Activated CD8-positive, alpha-beta memory T cell treated with anti-CD3 and anti-CD28 coated beads, Interleukin-2, amount 50 U/mL, for 24 hours (primary cell): ENCODE measurements around the gene SLC5A10.

Experiments used
- DNase-seq: peaks from one replicate; pipeline ENCODE4 v3.0.0-alpha.2; 2020; ENCODE audit errors: extremely low read depth

SLC5A10 gene

GRCh38 chr17:18984273-18985114 is 32.5 kb downstream of the SLC5A10 start:
- DNase-seq = no peak

- DNase-seq = no peak
These were observed 33.5 kb downstream of the SLC5A10 start for GRCh38 chr17:18985475-18985874.

- DNase-seq = no peak
These were observed 34.7 kb downstream of the SLC5A10 start for GRCh38 chr17:18986541-18987229.

DNA sequence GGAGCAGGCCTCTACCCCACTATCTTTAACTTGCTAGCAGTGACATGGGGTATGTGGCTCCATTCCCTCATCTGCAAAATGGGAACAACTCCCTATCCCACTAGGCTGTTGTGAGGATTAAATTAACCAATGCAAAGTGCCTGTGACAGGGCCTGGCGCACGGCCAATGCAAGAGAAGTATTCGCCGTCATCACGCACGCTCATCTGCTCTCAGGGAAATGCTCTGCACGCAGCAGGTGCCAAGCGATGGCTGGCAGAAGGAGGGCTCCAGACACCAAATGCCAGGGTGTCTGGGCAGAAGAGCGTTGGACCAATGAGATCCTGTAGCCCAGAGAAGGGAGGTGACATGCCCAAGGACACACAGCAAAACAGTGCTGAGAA is 35.3 kb downstream of the SLC5A10 start:
- DNase-seq = no peak

DNA sequence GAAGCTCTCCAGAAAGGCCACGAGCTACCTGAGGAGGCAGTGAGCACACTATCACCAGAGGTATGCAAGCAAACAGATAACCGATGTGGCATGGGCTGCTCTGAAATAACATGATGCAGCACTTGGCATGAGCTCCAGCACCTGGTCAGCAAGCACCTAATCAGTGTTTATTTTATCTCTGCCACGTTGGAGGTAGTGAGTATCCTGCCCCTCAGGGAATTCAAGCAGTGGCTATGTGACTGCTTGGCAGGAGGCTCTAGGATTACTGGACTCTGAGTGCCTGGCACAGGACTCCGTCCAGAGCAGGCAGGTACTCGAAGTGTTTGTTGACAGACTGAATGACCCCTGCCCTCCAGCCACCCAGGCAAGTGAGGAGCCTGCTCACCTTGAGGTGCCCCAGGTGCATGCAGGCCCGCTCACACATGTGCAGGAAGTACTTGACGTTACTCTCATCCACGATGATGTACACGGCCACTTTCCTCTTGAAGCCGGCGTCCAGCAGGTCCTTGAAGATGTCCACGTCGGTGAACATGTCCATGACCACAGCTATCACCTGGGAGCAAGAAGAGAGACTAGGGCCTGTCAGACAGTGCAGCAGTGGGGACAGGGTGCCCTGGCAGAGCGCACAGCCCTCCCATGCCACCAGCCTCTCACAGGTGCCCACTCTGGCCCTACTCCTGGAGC is 36.0 kb downstream of the SLC5A10 start:
- no peak for DNase-seq

- no peak for DNase-seq
These were observed 36.7 kb downstream of the SLC5A10 start for GRCh38 chr17:18988546-18989173.

GRCh38 chr17:18990331-18990730 is 38.4 kb downstream of the SLC5A10 start:
- DNase-seq = no peak

DNA sequence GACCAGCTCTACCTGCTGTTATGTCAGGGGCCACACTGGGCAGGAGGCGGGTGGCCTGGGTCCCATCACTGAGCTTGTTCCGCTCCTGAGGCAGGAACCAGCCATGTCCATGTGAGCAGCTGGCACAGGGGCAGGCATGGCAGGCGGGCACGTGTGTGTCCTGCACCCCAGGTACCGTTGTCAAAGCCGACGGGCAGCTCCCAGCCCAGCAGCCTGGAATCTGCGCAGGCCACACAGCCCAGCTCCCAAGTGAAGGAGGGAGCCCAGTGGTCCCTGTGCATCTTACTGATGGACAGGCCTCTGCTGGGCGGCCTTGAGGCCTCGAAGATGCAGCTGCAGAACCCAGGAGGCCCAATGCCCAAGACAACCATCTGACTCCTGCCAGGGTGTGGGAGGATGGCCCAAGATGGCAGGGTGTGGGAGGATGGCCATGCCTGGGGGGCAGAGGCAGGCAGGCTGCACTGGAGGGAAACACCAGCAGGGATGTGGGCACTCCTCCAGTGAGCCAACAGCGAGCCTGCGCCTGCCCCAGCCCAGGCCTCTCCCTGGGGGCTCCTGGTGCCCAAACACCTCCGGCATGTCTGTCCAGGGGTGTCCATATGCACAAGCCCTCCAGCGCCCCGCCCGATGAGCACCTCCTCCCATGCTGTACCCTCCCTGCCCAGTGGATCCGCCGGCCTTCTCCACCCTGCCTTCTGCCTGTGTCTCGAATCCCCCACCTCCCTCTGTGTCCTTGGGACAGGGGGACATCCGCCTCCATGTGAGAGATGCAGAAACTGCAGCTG is 39.8 kb downstream of the SLC5A10 start:
- DNase-seq = no peak

GRCh38 chr17:18992454-18993130 is 40.6 kb downstream of the SLC5A10 start:
- DNase-seq = no peak

DNA sequence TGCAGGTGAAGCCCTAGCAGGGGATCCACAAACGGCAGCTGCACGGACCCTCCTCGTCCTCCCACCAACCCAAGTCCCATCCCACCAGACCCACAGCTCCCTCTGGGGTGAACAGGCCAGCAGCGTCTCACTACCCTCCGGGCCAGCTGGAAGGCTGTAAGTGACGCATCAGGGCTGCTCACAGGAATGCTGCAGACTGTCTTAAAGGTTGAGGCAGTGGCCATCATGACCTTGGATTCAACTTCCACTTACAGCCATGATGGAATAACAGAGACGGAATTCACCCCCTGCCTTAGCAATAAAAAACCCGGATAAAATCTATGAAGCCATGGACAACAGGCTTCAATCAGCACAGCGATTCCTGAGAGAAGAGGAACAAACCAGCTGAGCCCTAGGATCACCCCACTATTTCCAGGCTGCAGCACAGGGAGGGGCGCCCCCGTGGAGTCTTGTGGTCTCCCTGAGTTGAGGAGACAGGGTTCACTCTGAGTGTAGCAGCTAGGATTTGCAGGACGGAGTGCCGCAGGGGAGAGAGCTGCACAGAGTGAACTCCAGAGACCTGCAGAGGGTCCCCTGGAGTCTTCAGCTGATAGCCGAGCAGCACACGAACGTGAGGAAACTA is 42.1 kb downstream of the SLC5A10 start:
- DNase-seq = no peak

DNA sequence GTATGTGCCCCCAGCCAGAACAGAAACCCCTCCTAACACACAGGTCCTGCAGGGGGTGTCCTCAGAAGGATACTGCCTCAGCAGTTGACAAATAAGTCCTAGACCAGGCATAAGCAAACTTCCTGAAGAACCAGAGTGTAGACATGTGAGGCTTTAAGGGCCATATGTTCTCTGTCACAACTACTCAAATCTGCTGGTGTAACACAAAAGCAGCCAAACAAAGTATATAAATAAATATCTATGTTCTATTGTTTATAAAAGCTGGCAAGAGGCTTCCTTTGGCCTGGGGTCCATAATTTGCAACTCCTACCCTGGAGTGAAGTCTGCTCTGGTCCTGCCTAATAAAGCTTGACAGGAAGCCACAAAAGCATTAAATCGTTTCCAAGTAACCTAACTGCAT is 42.7 kb downstream of the SLC5A10 start:
- no peak for DNase-seq

GRCh38 chr17:18995220-18995619 is 43.3 kb downstream of the SLC5A10 start:
- DNase-seq = no peak

DNA sequence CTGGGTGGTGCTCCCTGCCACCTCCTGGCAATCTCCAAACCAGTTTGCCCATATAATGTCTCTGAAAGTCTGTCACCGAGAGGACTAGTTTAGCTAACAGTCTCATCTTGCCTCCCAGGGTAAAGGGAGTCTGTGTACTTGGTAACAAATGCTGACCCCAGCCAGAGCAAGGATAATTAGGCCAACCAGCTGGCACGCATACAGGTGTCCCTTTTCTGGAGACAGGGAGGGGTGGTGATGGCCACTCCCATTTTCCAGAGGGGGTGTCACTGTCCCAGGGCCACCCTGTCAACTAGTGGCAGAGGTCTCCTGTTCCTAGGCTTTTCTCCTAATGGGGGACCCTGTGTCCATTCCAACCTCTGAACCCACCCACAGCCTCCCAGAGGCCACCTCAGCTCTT is 44.5 kb downstream of the SLC5A10 start:
- DNase-seq = no peak

GRCh38 chr17:18997650-18998196 is 45.8 kb downstream of the SLC5A10 start:
- no peak for DNase-seq

DNA sequence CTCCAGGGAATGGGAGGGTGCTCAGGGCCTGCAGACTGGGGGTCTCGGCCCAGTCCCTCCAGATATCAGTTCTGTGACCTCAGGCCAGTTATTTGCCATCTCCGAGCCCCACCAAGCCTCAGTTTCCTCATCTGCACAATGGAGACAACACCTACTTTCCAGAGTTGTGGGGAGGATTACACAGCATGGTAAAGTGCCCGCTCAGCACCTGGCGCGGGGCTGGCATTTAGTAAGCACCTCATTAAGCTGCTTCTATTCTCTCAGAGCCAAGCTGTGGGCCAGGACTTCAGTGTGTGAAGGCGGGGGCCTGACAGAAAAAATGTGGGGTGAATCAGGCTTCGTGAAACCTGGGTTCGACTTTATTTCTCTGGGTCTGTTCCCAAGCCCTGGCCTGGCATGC is 47.4 kb downstream of the SLC5A10 start:
- no peak for DNase-seq

- no peak for DNase-seq
These were observed 47.9 kb downstream of the SLC5A10 start for GRCh38 chr17:18999911-19000310.

DNA sequence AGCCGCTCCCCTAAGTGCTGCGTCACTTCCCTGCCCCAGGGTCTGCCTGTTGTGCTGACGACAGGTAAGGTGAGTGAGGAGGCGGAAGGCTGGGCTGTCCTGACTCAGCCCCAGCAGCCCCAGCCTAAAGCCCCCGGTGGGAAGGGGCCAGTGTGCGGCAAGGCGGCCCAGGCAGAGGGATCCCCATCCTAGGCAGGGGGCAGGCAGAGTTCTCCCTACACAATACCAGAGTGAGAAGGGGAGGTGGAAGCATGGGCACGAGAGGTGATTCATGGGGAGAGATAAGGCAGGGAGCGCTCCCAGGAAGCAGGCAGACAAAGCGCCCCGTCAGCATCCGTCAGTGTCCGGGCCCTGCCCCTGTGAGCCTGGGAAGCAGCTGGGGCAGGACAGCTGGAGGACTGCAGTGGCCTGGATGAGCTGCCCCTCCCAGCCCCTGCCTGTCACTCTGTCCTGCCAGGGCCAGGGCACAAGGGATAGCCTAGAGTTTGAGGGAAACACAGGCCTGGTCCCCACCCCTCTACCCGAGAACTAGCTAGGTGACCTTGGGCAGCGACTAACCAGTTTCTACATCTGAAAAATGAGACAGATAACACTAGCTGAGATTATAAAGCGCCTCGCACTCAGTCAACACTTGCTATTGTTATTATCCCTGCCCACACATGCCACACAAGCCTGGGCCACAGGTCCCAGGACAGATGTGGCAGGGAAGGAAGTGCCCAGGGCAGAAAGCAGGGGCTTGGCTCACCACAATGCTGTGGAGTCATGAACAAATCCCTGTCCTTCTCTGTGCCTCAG is 48.8 kb downstream of the SLC5A10 start:
- no peak for DNase-seq

DNA sequence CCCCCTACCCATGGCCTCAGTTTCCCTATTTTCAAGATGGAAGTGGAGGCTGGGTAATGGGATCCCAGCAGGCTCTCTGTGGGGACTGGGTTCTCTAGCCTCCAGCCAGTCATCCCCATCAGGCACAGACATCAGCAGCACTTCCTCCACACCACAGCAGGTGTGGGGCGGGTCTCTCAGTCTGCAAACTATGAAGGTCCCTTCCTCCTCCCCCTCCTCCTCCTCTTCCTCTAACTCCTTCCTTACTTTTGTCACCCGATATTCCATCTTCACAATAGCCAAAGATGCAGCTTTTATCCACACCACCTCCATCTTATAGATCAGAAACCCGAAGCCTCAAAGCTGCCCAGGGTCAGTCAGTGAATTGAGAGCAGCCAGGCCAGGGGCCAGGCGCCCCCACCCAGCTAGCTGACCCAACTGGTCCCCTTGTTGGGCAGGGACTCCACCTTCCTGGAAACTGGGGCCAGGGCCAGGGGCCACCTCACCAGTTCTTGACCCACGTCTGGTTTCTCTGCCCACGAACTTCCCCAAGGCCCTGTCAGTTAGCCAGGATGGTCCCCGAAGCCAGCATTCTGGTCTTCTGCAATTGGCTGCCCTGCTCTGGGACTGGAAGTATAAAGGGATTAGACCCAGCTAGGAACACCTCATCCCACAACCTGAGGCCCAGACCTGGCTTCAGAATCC is 50.1 kb downstream of the SLC5A10 start:
- no peak for DNase-seq
